Mucosa of descending colon (tissue), 3 donors: Measurements from ENCODE around the gene ABCC9. TPM values are rescaled to one million over a fixed set of nuclear protein-coding genes. Genes with fewer than 3 reads are reported as not detected.

Experiments used
- ATAC-seq: fragments of 200-7000 bp; cut with Tn5 transposase; one replicate; pipeline ENCODE4 v1.9.1; 2020; ENCODE audit warnings: mild to moderate bottlenecking, moderate library complexity
- DNase-seq, 3 donors: peaks; one replicate each; pipeline ENCODE4 v3.0.0-alpha.2; 2020
- H3K36me3 ChIP-seq: fragments of 200-600 bp; one replicate; pipeline ENCODE4 v1.8.0; 2021; ENCODE audit warnings: low read depth, mild to moderate bottlenecking
- H3K4me1 ChIP-seq: fragments of 200-600 bp; one replicate; pipeline ENCODE4 v1.8.0; 2021; ENCODE audit warnings: low read depth, mild to moderate bottlenecking
- H3K4me3 ChIP-seq: fragments of 200-600 bp; one replicate; pipeline ENCODE4 v1.8.0; 2021; ENCODE audit warnings: mild to moderate bottlenecking
- H3K9me3 ChIP-seq: fragments of 200-600 bp; one replicate; pipeline ENCODE4 v1.8.0; 2021; ENCODE audit warnings: mild to moderate bottlenecking
- CTCF ChIP-seq: fragments of 200-600 bp; IDR thresholded peaks from one replicate; pipeline ENCODE4 v1.8.0; 2022; ENCODE audit warnings: antibody characterized with exemption, mild to moderate bottlenecking
- intact Hi-C, 2 donors: fragments of 100-400 bp; cut with DNase I in 1 of 2; cut with micrococcal nuclease in 1 of 2; formaldehyde crosslinking; loops; one replicate each; pipeline versions ENCODE4 v1.11.0 to v1.11.1; 2022; cut with DNase I, micrococcal nuclease
- total RNA-seq, 3 donors: library from RNA; stranded (reverse); fragmentation: NEBNext Ultra II Directional in 2 of 3; extraction: Animal tissue kit (Norgen Biotek cat#: 25700) in 2 of 3; gene quantifications; one replicate each; pipeline versions ENCODE4 v1.2.1 to v1.2.4, GENCODE V29; 2021 to 2023
- donor health status: DM: no; HTN: no; CAD: no; lungs with moderate emphysema.
- donor health status: DM: no; HTN: no; CAD: no.
- donor health status: DM: no; HTN: yes; CAD: no.

Gene ABCC9
- total RNA-seq, 3 donors from 2014 or later = 0.67 to 60.6 (median 7.3) TPM

GRCh38 chr12:21763531-21763930, 177.7 kb downstream of the ABCC9 start:
- no peak for ATAC-seq
- no peak overlapping the region for H3K4me3 ChIP-seq
- TF ChIP-seq CTCF = no peak
- intact Hi-C loops = no loop called here
- H3K9me3 ChIP-seq = no peaks in the 10 kb centered on the region
- DNase-seq = no peak
- peaks cover 4% of the 10 kb centered on the region for H3K4me1 ChIP-seq
- no peaks in the 10 kb centered on the region for H3K36me3 ChIP-seq

GRCh38 chr12:21759737-21760136, 181.5 kb downstream of the ABCC9 start:
- no peak overlapping the region for H3K4me3 ChIP-seq
- no peaks in the 10 kb centered on the region for H3K36me3 ChIP-seq
- ATAC-seq (no peak), DNase-seq (no peak)
- no peaks in the 10 kb centered on the region for H3K9me3 ChIP-seq
- no peak for TF ChIP-seq CTCF
- intact Hi-C loops = no loop called here
- peaks cover 4% of the 10 kb centered on the region for H3K4me1 ChIP-seq

- Histone ChIP-seq H3K9me3 (no peaks in the 10 kb centered on the region), H3K4me1 (no peaks in the 10 kb centered on the region), H3K4me3 (no peak overlapping the region), H3K36me3 (no peaks in the 10 kb centered on the region)
- intact Hi-C loops = no loop called here
- ATAC-seq (no peak), DNase-seq (no peak)
- TF ChIP-seq CTCF = no peak
Measured at GRCh38 chr12:21757735-21758134, 183.5 kb downstream of the ABCC9 start.

- H3K9me3 ChIP-seq = no peaks in the 10 kb centered on the region
- intact Hi-C loops = no loop called here
- ATAC-seq = no peak
Measured at GRCh38 chr12:21756699-21757098, 184.5 kb downstream of the ABCC9 start.

GRCh38 chr12:21751517-21751916, 189.7 kb downstream of the ABCC9 start:
- ATAC-seq (peak; percentile 76), DNase-seq (peak in 1 of 3 donors; percentile 38)
- no peaks in the 10 kb centered on the region for H3K9me3 ChIP-seq
- intact Hi-C loops = no loop called here
- H3K36me3 ChIP-seq = no peaks in the 10 kb centered on the region
- peaks cover 9% of the 10 kb centered on the region for H3K4me1 ChIP-seq
- H3K4me3 ChIP-seq = no peak overlapping the region
- TF ChIP-seq CTCF = no peak

More at GRCh38 chr12:21756699-21757098, 184.5 kb downstream of the ABCC9 start:
- no peak for TF ChIP-seq CTCF
- H3K4me1 ChIP-seq = peaks cover under 1% of the 10 kb centered on the region
- DNase-seq = no peak
- H3K4me3 ChIP-seq = no peak overlapping the region
- no peaks in the 10 kb centered on the region for H3K36me3 ChIP-seq

Other genes starting within 250 kb of the ABCC9 start
- 10 to 100 TPM in 1 of 3 donors, 1 to 10 TPM in 1, under 1 TPM in 1; 0.96 to 15.3 (median 1.8) TPM for gene KCNJ8, start 166.7 kb downstream of the ABCC9 start, total RNA-seq
- gene CMAS, start 104.8 kb upstream of the ABCC9 start, total RNA-seq = 100 to 1,000 TPM in 2 of 3 donors, 10 to 100 TPM in 1; 70.1 to 139 (median 121) TPM